Ishikawa (cell line): ENCODE data around the gene MAPKBP1.

Source experiments
- CEBPB ChIP-seq: IDR thresholded peaks from 2 replicates; pipeline ENCODE4 v1.6.1; 2012
- CREB1 ChIP-seq: IDR thresholded peaks from 2 replicates; pipeline ENCODE4 v1.6.1; 2012; ENCODE audit warnings: low read depth
- EP300 ChIP-seq: IDR thresholded peaks from 2 replicates; pipeline ENCODE4 v1.6.1; 2012; ENCODE audit warnings: borderline replicate concordance
- FOXM1 ChIP-seq: IDR thresholded peaks from 2 replicates; pipeline ENCODE4 v1.6.1; 2012; ENCODE audit warnings: low read depth, borderline replicate concordance
- NFIC ChIP-seq: IDR thresholded peaks from 2 replicates; pipeline ENCODE4 v1.6.1; 2012
- RAD21 ChIP-seq: IDR thresholded peaks from 2 replicates; pipeline ENCODE4 v1.6.1; 2012; ENCODE audit warnings: low read depth
- TAF1 ChIP-seq: IDR thresholded peaks from 2 replicates; pipeline ENCODE4 v1.6.1; 2012; ENCODE audit warnings: low read depth, mild to moderate bottlenecking
- TCF12 ChIP-seq: IDR thresholded peaks from 2 replicates; pipeline ENCODE4 v1.6.1; 2012; ENCODE audit warnings: low read depth
- TEAD4 ChIP-seq: IDR thresholded peaks from 2 replicates; pipeline ENCODE4 v1.6.1; 2012
- YY1 ChIP-seq: IDR thresholded peaks from 2 replicates; pipeline ENCODE4 v1.6.1; 2012; ENCODE audit warnings: low read depth
- ZBTB7A ChIP-seq: IDR thresholded peaks from 2 replicates; pipeline ENCODE4 v1.6.1; 2012; ENCODE audit warnings: low read depth
- TF ChIP-seq, protein P1 (sequence below): IDR thresholded peaks from 2 replicates; pipeline ENCODE4 v1.6.1; 2012
- TF ChIP-seq, protein P2 (sequence below): IDR thresholded peaks from 2 replicates; pipeline ENCODE4 v1.6.1; 2012; ENCODE audit warnings: low read depth, mild to moderate bottlenecking
- TF ChIP-seq, protein P3 (sequence below): IDR thresholded peaks from 2 replicates; pipeline ENCODE4 v1.6.1; 2012

DNA sequence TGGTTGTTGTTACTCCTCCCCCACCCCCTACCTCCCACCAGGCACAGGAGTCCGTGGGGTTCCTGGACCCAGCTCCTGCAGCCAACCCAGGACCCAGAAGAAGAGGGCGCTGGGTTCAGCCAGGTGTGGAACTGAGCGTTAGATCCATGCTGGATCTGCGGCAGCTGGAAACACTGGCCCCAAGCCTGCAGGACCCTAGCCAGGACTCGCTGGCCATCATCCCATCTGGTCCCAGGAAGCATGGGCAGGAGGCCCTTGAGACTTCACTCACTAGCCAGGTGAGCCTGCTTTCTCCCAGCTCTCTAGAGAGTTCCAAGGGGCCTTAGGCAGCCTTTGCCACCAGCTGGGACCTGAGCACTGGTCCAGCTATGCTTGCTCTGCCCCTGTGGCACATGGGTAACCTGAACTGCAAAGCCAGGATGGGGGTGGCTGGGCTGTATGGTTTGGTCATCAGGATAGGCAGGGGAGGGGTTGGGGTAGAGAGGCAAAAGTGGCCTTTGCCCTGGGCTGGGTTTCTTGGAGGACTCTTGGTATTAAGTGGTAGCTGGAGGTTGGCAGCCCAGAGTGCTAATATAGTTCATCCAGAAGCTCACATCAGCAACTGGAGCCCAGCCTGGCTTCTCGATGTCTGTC, 46.6 kb downstream of the MAPKBP1 start:
- TF ChIP-seq CEBPB (no peak), RAD21 (no peak), CREB1 (no peak), ZBTB7A (no peak), YY1 (no peak), EP300 (no peak), TEAD4 (no peak), TCF12 (no peak), TAF1 (no peak), NFIC (no peak), FOXM1 (no peak)
- TF ChIP-seq, protein P1, sequence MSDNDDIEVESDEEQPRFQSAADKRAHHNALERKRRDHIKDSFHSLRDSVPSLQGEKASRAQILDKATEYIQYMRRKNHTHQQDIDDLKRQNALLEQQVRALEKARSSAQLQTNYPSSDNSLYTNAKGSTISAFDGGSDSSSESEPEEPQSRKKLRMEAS: no peak
- TF ChIP-seq, protein P2, sequence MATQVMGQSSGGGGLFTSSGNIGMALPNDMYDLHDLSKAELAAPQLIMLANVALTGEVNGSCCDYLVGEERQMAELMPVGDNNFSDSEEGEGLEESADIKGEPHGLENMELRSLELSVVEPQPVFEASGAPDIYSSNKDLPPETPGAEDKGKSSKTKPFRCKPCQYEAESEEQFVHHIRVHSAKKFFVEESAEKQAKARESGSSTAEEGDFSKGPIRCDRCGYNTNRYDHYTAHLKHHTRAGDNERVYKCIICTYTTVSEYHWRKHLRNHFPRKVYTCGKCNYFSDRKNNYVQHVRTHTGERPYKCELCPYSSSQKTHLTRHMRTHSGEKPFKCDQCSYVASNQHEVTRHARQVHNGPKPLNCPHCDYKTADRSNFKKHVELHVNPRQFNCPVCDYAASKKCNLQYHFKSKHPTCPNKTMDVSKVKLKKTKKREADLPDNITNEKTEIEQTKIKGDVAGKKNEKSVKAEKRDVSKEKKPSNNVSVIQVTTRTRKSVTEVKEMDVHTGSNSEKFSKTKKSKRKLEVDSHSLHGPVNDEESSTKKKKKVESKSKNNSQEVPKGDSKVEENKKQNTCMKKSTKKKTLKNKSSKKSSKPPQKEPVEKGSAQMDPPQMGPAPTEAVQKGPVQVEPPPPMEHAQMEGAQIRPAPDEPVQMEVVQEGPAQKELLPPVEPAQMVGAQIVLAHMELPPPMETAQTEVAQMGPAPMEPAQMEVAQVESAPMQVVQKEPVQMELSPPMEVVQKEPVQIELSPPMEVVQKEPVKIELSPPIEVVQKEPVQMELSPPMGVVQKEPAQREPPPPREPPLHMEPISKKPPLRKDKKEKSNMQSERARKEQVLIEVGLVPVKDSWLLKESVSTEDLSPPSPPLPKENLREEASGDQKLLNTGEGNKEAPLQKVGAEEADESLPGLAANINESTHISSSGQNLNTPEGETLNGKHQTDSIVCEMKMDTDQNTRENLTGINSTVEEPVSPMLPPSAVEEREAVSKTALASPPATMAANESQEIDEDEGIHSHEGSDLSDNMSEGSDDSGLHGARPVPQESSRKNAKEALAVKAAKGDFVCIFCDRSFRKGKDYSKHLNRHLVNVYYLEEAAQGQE: no peak
- TF ChIP-seq, protein P3, sequence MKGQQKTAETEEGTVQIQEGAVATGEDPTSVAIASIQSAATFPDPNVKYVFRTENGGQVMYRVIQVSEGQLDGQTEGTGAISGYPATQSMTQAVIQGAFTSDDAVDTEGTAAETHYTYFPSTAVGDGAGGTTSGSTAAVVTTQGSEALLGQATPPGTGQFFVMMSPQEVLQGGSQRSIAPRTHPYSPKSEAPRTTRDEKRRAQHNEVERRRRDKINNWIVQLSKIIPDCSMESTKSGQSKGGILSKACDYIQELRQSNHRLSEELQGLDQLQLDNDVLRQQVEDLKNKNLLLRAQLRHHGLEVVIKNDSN: no peak
